Measurements from ENCODE around the gene SLC41A1. TPM values are rescaled to one million over a fixed set of nuclear protein-coding genes. Genes with fewer than 3 reads are reported as not detected.

The SLC41A1 gene
- total and polyA plus RNA-seq, 8 donors, result 8.2 to 46.2 (median 16.2) TPM

- intact Hi-C loops (cut with DNase I; ENCODE audit: low total_unique reads), result no loop called here
- 37 to 44% (median 41%) methylated on average over 4 of the region's 4 CpGs for WGBS, 5 donors
- Histone ChIP-seq H3K4me1 (peaks cover 24 to 86% (median 52%) of the 10 kb centered on the region in 4 donors), H3K36me3 (peaks cover 0 to 8% (median 3%) of the 10 kb centered on the region in 4 donors), H3K27ac (no peak overlapping the region), H3K4me3 (no peak overlapping the region), H3K9me3 (no peaks in the 10 kb centered on the region), H3K27me3 (no peaks in the 10 kb centered on the region)
- no peak for DNase-seq
- TF ChIP-seq EP300 (IDR thresholded peaks at IDR 0.05), result no peak
- TF ChIP-seq, protein P1, sequence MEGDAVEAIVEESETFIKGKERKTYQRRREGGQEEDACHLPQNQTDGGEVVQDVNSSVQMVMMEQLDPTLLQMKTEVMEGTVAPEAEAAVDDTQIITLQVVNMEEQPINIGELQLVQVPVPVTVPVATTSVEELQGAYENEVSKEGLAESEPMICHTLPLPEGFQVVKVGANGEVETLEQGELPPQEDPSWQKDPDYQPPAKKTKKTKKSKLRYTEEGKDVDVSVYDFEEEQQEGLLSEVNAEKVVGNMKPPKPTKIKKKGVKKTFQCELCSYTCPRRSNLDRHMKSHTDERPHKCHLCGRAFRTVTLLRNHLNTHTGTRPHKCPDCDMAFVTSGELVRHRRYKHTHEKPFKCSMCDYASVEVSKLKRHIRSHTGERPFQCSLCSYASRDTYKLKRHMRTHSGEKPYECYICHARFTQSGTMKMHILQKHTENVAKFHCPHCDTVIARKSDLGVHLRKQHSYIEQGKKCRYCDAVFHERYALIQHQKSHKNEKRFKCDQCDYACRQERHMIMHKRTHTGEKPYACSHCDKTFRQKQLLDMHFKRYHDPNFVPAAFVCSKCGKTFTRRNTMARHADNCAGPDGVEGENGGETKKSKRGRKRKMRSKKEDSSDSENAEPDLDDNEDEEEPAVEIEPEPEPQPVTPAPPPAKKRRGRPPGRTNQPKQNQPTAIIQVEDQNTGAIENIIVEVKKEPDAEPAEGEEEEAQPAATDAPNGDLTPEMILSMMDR (IDR thresholded peaks at IDR 0.05), result no peak
- TF ChIP-seq POLR2A (IDR thresholded peaks at IDR 0.05), result no peak
- no peak for TF ChIP-seq POLR2AphosphoS5 (IDR thresholded peaks at IDR 0.05)
Observed at GRCh38 chr1:205743977-205744376, 69.0 kb downstream of the SLC41A1 start.

DNA sequence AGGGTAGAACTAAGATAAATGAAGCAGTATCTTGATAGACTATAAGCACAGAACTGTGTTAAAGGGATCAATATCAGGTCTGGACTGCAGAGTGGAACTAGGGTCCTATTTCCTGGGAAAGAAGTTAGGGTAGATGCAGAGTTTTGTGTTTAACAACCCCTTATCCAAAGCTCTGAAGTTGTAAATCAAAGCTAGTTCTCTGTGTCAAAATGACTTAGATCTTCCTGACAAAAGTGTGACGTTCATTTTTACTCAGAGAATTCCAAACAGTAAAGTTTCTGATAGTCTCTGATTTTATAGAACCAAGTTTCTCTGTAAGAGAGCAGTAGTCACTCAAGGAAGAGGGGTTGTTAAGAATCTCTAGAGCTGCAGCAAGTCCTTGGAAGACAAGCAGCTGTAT lies 71.3 kb downstream of the SLC41A1 start:
- Histone ChIP-seq H3K4me3 (no peak overlapping the region), H3K27ac (no peak overlapping the region), H3K9me3 (no peaks in the 10 kb centered on the region), H3K27me3 (no peaks in the 10 kb centered on the region), H3K4me1 (peaks cover 11 to 90% (median 36%) of the 10 kb centered on the region in 4 donors), H3K36me3 (peaks cover 0 to 8% (median 3%) of the 10 kb centered on the region in 4 donors)
- WGBS, 5 donors, result 33 to 62% (median 55%) methylated on average over 1 of the region's 1 CpG
- intact Hi-C loops (cut with DNase I; ENCODE audit: low total_unique reads), result no loop called here
- no peak for DNase-seq
- TF ChIP-seq POLR2A (IDR thresholded peaks at IDR 0.05), result no peak
- no peak for TF ChIP-seq EP300 (IDR thresholded peaks at IDR 0.05)

- DNase-seq, result no peak
- peaks cover 7 to 79% (median 27%) of the 10 kb centered on the region in 4 donors for H3K4me1 ChIP-seq
- H3K27me3 ChIP-seq, result no peaks in the 10 kb centered on the region
- 71 to 74% (median 74%) methylated on average over 5 of the region's 5 CpGs for WGBS, 5 donors
- intact Hi-C loops (cut with DNase I; ENCODE audit: low total_unique reads), result no loop called here
- H3K27ac ChIP-seq, result no peak overlapping the region
- peaks cover 0 to 16% (median 10%) of the 10 kb centered on the region in 4 donors for H3K36me3 ChIP-seq
- H3K9me3 ChIP-seq, result no peaks in the 10 kb centered on the region
- H3K4me3 ChIP-seq, result no peak overlapping the region
- TF ChIP-seq POLR2AphosphoS5 (IDR thresholded peaks at IDR 0.05) (no peak), POLR2A (IDR thresholded peaks at IDR 0.05) (no peak), EP300 (IDR thresholded peaks at IDR 0.05) (no peak)
- TF ChIP-seq, protein P1 (IDR thresholded peaks at IDR 0.05), result no peak
Observed at GRCh38 chr1:205739348-205740160, 73.4 kb downstream of the SLC41A1 start.

Other genes with a start within 250 kb of the SLC41A1 start
- gene ELK4, start 181.2 kb downstream of the SLC41A1 start, total RNA-seq, result 10 to 100 TPM in 4 of 5 donors, 1 to 10 TPM in 1; 8.0 to 38.7 (median 18.1) TPM
- gene ELK4, start 181.2 kb downstream of the SLC41A1 start, polyA plus RNA-seq, result 1 to 10 TPM; 3.5 to 4.1 (median 4.0) TPM
- 10 to 100 TPM in 3 of 5 donors, 1 to 10 TPM in 2; 4.5 to 30.1 (median 21.4) TPM for gene SLC45A3, start 132.7 kb downstream of the SLC41A1 start, total RNA-seq
- 1 to 10 TPM; 1.6 to 8.2 (median 3.8) TPM for gene SLC45A3, start 132.7 kb downstream of the SLC41A1 start, polyA plus RNA-seq
- 100 to 1,000 TPM in 2 of 5 donors, 10 to 100 TPM in 3; 35.6 to 330 (median 59.1) TPM for gene NUCKS1, start 63.0 kb downstream of the SLC41A1 start, total RNA-seq
- 10 to 100 TPM; 28.0 to 44.3 (median 38.8) TPM for gene NUCKS1, start 63.0 kb downstream of the SLC41A1 start, polyA plus RNA-seq
- gene RAB29, start 37.7 kb downstream of the SLC41A1 start, total RNA-seq, result 10 to 100 TPM in 3 of 5 donors, 1 to 10 TPM in 2; 4.7 to 38.4 (median 11.3) TPM
- gene RAB29, start 37.7 kb downstream of the SLC41A1 start, polyA plus RNA-seq, result 10 to 100 TPM in 2 of 3 donors, 1 to 10 TPM in 1; 5.2 to 15.1 (median 11.8) TPM
- 10 to 100 TPM in 1 of 5 donors, 1 to 10 TPM in 3, not detected in 1; 1.2 to 12.3 (median 3.1) TPM for gene PM20D1, start 36.9 kb upstream of the SLC41A1 start, total RNA-seq
- 1 to 10 TPM in 1 of 3 donors, under 1 TPM in 1, not detected in 1; 0.45 to 3.6 TPM for gene PM20D1, start 36.9 kb upstream of the SLC41A1 start, polyA plus RNA-seq
- gene SLC26A9, start 130.3 kb upstream of the SLC41A1 start, total RNA-seq, result 10 to 100 TPM in 4 of 5 donors, not detected in 1; 30.0 to 63.0 (median 36.4) TPM
- gene SLC26A9, start 130.3 kb upstream of the SLC41A1 start, polyA plus RNA-seq, result 10 to 100 TPM in 1 of 3 donors, 1 to 10 TPM in 2; 7.9 to 13.3 (median 9.2) TPM
- gene RAB7B, start 190.2 kb upstream of the SLC41A1 start, total RNA-seq, result 10 to 100 TPM in 1 of 5 donors, 1 to 10 TPM in 2, under 1 TPM in 1, not detected in 1; 0.89 to 14.0 (median 4.6) TPM
- 1 to 10 TPM; 3.4 to 8.2 (median 6.2) TPM for gene RAB7B, start 190.2 kb upstream of the SLC41A1 start, polyA plus RNA-seq
- 100 to 1,000 TPM in 3 of 5 donors, 10 to 100 TPM in 1, 1 to 10 TPM in 1; 6.7 to 966 (median 142) TPM for gene CTSE, start 210.7 kb upstream of the SLC41A1 start, total RNA-seq
- gene CTSE, start 210.7 kb upstream of the SLC41A1 start, polyA plus RNA-seq, result 100 to 1,000 TPM in 2 of 3 donors, 10 to 100 TPM in 1; 40.2 to 361 (median 133) TPM
- 1 to 10 TPM in 1 of 5 donors, under 1 TPM in 2, not detected in 2; 0.87 to 3.1 (median 0.89) TPM for gene RHEX, start 240.0 kb upstream of the SLC41A1 start, total RNA-seq
- 10 to 100 TPM in 1 of 3 donors, 1 to 10 TPM in 1, under 1 TPM in 1; 0.83 to 10.5 (median 2.4) TPM for gene RHEX, start 240.0 kb upstream of the SLC41A1 start, polyA plus RNA-seq